Urinary bladder (tissue), 4 donors: ENCODE results near the gene MXRA8. TPM values are rescaled to one million over a fixed set of nuclear protein-coding genes. Genes with fewer than 3 reads are reported as not detected.

Source experiments
- DNase-seq: peaks from one replicate; pipeline ENCODE4 v3.0.0-alpha.2; 2015; ENCODE audit errors: extremely low spot score
- H3K27ac ChIP-seq: one replicate; pipeline ENCODE4 v1.5.1; 2013; ENCODE audit warnings: low read depth, mild to moderate bottlenecking, moderate library complexity
- H3K36me3 ChIP-seq: one replicate; pipeline ENCODE4 v1.6.1; 2013; ENCODE audit warnings: mild to moderate bottlenecking, moderate library complexity; ENCODE audit not compliant: insufficient read depth
- H3K4me1 ChIP-seq: one replicate; pipeline ENCODE4 v1.6.1; 2013; ENCODE audit warnings: mild to moderate bottlenecking, moderate library complexity; ENCODE audit not compliant: insufficient read depth
- H3K4me3 ChIP-seq: one replicate; pipeline ENCODE4 v1.5.1; 2013; ENCODE audit warnings: low read depth, low read length
- WGBS: extraction: QIAGEN DNeasy Blood & Tissue Kit; methylation state at CpG from one replicate; pipeline ENCODE4 v1.1.7; 2013; 5-methylcytosine and 5-hydroxymethylcytosine counted together
- polyA plus RNA-seq: library from polyadenylated mRNA; stranded (reverse); fragments of 200-250 nt; gene quantifications from one replicate; pipeline ENCODE4 v1.2.3, GENCODE V29; 2013
- total RNA-seq: library from RNA; depleted of rRNA; stranded (reverse); fragments of >200 nt; gene quantifications from one replicate; pipeline ENCODE4 v1.2.3, GENCODE V29; 2014
- donor health status: healthy with polysubstance abuse.
- donor health status: healthy.

MXRA8 gene
- total and polyA plus RNA-seq, 2 donors: 62.7 to 159 TPM

DNA sequence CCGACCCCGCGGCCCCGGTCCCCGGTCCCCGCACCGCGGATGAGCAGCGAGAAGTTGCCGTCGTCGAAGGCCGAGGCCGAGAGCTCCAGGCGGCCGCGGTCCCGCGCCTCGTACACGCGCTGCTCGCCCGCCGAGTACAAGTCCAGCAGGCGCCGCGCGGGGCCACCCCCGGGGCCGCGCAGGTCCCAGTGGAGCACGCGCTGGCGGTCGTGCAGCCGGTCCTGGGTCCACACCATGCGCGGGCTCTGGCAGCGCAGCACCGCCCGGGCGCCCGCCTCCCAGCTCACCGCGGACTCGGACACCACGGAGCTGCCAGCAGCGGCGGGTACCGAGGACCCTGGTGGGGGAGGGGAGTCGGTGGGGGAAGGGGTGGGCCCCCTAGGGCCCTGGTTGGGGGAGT lies 2.9 kb downstream of the MXRA8 start:
- no peaks in the 10 kb centered on the region for H3K36me3 ChIP-seq
- H3K4me3 ChIP-seq: peak overlapping the region; percentile 36
- WGBS: 3% methylated on average over 52 of the region's 52 CpGs
- H3K27ac ChIP-seq: no peak overlapping the region
- DNase-seq: no peak
- peaks cover 2% of the 10 kb centered on the region for H3K4me1 ChIP-seq

- 56% methylated on average over 116 of the region's 116 CpGs for WGBS
- no peaks in the 10 kb centered on the region for H3K36me3 ChIP-seq
- peak overlapping the region; percentile 36 for H3K4me3 ChIP-seq
- no peak overlapping the region for H3K27ac ChIP-seq
- H3K4me1 ChIP-seq: peaks cover 2% of the 10 kb centered on the region
- DNase-seq: no peak
These were observed 3.8 kb downstream of the MXRA8 start for GRCh38 chr1:1354271-1355247.

DNA sequence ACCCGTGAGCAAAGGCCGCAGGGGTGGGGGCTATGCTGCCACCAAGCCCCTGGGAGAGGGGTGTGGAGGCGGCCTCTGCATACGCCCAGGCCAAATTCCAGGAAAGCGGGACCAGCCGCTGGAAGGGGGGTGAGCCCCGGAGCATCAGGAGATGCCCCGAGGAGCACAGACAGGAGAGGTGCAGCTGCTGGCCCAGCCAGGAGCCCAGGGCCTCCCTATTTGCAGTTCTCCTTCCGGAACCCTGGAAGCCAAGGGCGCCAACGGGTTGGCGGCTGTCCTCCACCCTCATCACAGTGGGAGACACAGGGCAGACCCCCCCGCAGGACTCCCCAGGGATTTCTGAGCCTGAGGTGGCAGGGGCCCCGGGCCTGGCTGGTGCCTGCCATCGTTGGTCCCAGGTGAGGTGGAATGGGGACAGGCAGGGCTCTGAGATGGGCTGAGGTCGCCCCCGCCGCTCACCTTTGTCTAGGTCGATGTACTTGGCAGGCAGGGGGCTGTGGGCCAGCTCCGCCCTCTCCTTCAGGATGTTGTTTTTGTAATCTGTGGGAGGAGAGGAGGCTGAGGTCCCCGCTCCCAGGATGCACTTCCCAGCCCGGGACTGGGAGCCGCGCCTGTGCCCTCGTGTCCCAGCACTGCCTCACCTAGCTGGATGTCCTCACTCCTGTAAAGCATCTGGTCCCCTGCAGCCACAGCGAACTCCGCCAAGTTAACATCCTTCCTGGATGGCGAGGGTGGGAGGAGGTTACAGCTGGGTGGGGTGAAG lies 4.8 kb downstream of the MXRA8 start:
- no peaks in the 10 kb centered on the region for H3K36me3 ChIP-seq
- no peak overlapping the region for H3K27ac ChIP-seq
- H3K4me1 ChIP-seq: peaks cover 2% of the 10 kb centered on the region
- H3K4me3 ChIP-seq: no peak overlapping the region
- 61% methylated on average over 28 of the region's 28 CpGs for WGBS
- no peak for DNase-seq

GRCh38 chr1:1352786-1353388 lies 5.5 kb downstream of the MXRA8 start:
- Histone ChIP-seq H3K36me3 (no peaks in the 10 kb centered on the region), H3K4me1 (peaks cover 2% of the 10 kb centered on the region), H3K4me3 (no peak overlapping the region), H3K27ac (no peak overlapping the region)
- WGBS: 32% methylated on average over 5 of the region's 5 CpGs
- DNase-seq: no peak

- H3K4me3 ChIP-seq: no peak overlapping the region
- H3K4me1 ChIP-seq: peaks cover 2% of the 10 kb centered on the region
- 38% methylated on average over 29 of the region's 29 CpGs for WGBS
- no peaks in the 10 kb centered on the region for H3K36me3 ChIP-seq
- H3K27ac ChIP-seq: no peak overlapping the region
- no peak for DNase-seq
These were observed 6.6 kb downstream of the MXRA8 start for GRCh38 chr1:1351511-1352427.

DNA sequence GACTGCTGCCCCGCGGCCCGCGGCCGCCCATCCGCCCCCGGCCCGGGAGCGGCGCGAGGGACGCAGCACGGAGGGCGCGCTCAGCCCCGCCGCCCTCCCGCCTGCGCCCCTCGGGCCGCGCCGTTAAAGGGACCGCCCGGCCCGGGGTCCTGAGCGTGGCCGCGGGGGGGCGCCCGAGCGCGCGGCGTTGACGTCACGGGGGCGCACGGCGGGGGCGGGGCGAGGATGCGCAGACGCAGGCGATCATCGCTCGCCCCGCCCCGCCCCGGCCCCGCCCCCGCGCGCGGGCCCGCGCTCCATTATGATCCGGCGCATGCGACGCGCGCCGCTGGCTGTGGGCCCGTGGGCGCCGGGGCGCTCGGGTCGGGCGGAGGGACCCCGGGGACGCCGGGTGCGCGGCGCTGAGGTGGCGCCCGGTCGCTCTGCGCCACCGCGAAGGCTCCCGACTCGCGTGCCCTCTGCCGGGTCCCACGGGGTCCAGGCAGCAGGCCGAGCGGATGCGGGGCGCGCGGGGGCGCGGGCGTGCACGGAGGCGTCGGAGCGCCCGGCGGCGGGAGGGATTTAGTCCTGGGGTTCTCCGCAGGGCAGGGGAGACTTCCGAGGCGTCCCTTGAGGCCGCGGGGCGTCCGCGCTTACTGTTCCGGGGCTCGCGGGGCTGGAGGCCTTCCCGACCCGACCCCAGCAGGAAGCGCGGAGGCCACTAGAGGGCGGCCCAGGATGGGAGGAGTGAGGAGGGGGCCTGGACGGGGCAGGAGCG lies 8.9 kb downstream of the MXRA8 start, which contains the start of gene DVL1:
DVL1 (minus strand) TSS at position 163 of the 757 bp plus-strand sequence. CDS start 353 bp downstream, outside the sequence.
- DNase-seq: no peak
- Histone ChIP-seq H3K4me1 (peaks cover 2% of the 10 kb centered on the region), H3K36me3 (no peaks in the 10 kb centered on the region), H3K27ac (peak within 1 kb of the TSS; percentile 86), H3K4me3 (peak within 1 kb of the TSS; percentile 86)
- WGBS: under 1% methylated on average over 120 of the region's 122 CpGs

GRCh38 chr1:1348420-1349255 lies 9.7 kb downstream of the MXRA8 start:
- peak overlapping the region; percentile 27 for H3K27ac ChIP-seq
- H3K4me1 ChIP-seq: peaks cover 2% of the 10 kb centered on the region
- H3K36me3 ChIP-seq: no peaks in the 10 kb centered on the region
- DNase-seq: no peak
- peak overlapping the region; percentile 86 for H3K4me3 ChIP-seq
- WGBS: under 1% methylated on average over 109 of the region's 109 CpGs

DNA sequence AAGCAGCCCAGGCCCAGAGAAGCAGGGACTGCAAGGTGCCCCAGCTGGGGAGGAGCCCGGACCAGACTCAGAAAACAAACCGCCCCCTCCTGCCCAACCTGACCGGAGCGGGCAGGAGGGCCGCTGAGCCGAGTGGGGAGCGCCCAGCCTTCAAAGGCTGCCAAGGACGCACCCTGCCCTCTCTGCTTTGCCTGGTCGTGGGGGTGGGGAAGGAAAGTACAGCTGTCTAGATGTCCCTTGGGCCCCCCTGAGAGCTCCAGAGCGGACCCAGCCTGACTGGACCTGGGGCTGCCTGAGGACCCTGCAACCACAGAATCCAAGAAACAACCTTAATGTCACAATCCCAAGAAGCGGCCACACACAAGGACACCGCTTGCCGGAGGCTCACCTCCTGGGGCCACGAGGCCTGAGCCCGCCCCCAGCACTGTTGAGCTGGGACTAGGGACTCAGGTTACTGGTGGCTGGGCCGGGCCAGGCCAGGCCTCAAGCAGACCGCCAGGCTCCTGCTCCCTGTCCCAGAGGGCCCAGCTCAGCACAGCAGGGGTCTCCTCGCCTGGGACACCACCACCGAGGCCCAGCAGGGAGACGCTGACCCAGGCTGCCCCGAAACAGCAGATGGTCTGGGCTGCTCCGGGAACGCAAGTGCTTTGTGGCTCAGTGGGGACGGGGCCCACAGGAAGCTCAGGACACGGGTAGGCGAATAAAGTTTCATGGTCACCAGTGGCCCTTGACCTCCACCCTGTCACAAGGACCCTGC lies 10.5 kb downstream of the MXRA8 start:
- H3K4me3 ChIP-seq: peak overlapping the region; percentile 86
- DNase-seq: no peak
- no peaks in the 10 kb centered on the region for H3K36me3 ChIP-seq
- 32% methylated on average over 26 of the region's 26 CpGs for WGBS
- peaks cover 2% of the 10 kb centered on the region for H3K4me1 ChIP-seq
- H3K27ac ChIP-seq: peak overlapping the region; percentile 47

- peaks cover 2% of the 10 kb centered on the region for H3K4me1 ChIP-seq
- WGBS: 85% methylated on average over 10 of the region's 10 CpGs
These were observed 11.2 kb downstream of the MXRA8 start for GRCh38 chr1:1347026-1347595.

GRCh38 chr1:1346501-1346890 lies 11.9 kb downstream of the MXRA8 start:
- peaks cover 2% of the 10 kb centered on the region for H3K4me1 ChIP-seq
- H3K4me3 ChIP-seq: no peak overlapping the region
- no peaks in the 10 kb centered on the region for H3K36me3 ChIP-seq
- DNase-seq: no peak
- 89% methylated on average over 10 of the region's 10 CpGs for WGBS
- no peak overlapping the region for H3K27ac ChIP-seq

More at GRCh38 chr1:1347026-1347595, 11.2 kb downstream of the MXRA8 start:
- no peak for DNase-seq
- H3K27ac ChIP-seq: no peak overlapping the region
- no peaks in the 10 kb centered on the region for H3K36me3 ChIP-seq
- no peak overlapping the region for H3K4me3 ChIP-seq
